GOT3 (cell line): ENCODE results near the gene C6orf89.
"Not testable (repeated sequence)": the region's sequence is repeated elsewhere in the genome, so short reads cannot be mapped to it uniquely, and the experiment has no call there.

Source experiments
- DNase-seq: peaks from one replicate; lab custom pipeline; 2025; ENCODE audit warnings: mixed read lengths; lab: John Stamatoyannopoulos, UW

C6orf89 gene

DNA sequence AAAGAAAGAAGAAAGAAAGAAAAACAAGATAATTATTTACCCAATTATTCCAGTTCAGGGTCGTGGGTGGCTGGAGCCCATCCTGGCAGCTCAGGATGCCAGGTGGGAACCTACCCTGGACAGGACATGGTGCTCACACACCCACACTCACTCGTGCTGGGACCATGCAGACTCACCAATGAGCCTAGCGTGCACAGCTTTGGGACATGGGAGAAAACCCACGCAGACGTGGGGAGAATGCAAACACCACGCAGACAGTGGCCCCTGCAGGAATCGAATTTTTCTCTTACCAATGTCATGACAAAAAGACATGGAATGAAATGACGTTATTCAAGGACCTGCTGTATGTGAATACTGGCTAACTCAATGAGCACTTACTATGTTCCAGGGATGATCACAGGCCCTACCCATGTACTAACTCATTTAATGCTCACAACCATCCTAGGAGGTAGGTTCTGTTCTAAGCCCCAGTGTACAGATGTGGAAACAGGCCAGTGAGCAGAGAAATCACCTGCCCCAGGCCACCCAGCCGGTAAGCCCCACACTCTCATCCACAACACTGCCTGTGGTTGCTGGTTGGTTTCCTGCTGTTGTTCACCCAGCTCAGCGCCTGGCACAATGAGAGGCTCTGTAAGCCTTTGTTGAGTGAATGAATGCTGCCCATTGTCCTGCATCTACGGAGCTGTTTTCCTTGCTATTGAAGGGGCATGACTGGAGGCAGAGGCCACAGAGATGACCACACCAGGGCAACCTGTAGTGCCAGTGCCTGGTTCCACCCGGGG, 62.0 kb downstream of the C6orf89 start:
- no peak for DNase-seq

DNA sequence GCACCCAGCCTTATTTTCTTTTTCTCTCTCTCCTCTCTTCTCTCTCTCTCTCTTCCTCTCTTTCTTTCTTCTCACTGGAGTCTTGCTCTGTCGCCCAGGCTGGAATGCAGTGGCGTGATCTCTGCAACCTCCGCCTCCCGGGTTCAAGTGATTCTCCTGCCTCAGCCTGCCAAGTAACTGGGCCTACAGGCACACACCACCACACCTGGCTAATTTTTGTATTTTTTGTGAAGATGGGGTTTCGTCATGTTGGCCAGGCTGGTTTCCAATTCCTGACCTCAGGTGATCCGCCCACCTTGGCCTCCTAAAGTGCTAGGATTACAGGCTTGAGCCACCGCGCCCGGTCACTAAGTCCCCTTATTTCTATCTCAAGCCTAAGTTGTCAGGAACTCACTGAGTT, 63.3 kb downstream of the C6orf89 start:
- not testable (repeated sequence) for DNase-seq

DNA sequence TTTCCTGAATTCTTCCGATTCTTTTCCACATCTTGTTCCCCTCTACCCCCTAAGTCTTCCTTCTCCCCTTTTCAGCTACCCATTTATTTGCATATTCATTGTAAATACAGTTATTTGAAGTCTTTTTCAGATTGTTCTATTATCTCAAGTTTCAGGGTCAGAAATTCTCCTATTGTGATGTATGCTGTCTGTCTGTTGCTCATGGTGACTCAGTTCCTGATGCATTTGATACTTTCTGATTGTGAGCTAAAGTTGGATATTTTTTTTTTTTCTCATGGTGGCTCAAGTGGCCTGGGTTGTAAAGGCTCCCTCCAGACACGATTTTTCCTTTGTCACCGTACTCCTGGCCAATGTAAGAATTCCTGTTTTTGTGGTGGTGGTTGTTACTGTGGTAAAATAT, 63.9 kb downstream of the C6orf89 start:
- no peak for DNase-seq

DNA sequence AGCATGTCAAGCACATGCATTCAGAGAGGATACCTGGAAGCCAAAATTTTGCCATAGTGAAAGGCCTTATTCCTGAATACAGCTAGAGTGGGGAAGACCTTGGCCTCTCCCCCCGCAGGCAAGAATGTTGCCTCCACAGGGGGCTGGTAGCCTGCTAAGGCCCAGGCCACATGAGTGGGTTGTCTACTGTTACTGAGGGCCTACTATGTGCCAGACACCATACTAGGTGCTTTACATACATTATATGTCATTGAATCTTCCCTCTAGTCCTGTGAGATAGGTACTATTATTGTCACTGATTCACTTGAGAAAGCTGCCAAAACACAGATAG, 68.1 kb downstream of the C6orf89 start:
- no peak for DNase-seq

DNA sequence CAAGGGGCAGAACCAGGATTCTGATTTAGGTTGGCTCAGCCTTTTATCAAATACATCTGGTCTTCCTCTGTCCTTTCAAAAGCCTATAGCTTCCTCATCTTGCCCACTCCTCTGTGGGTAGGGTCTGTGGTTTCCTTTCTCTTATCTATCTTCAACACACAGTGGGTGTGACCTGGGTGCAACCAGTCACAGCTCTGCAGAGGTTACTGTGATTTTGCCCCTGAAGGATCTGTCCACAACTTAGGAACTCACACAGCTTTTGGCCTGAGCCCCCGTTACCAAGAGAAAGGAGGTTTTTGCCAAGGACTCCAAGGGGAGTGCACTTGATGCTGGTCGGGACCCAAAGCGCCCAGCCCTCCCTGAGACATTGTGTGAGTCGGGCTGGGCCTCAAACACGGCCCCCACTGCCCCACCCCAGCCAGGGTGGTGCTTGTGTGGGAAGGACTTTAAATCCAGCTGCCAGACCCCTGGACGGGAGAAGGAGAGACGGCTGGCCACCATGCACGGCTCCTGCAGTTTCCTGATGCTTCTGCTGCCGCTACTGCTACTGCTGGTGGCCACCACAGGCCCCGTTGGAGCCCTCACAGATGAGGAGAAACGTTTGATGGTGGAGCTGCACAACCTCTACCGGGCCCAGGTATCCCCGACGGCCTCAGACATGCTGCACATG, 68.6 kb downstream of the C6orf89 start, which contains the start of gene PI16:
Gene PI16, plus strand, starts transcription at position 477 of the 670 bp plus-strand sequence. Its CDS starts 23 bp downstream, at position 500.
- DNase-seq = no peak

DNA sequence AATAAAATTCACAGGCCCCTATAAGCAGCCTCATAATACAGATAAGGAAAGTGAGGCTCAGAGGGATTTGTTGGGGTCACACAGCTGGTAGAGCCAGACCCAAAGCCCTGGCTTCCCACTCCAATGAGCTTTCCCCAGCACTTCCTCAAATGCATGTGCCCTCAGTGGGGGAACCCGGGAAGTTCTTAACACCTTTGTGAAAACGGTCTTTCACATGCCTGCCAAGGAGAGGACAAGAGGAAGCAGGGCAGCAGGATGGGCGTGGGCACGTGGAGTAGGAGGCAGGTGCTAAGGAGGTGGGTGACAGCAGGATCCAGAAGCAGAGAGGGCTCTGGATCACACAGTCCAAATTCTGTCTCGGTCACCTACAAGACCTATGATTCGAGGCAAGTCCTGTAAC, 69.4 kb downstream of the C6orf89 start:
- no peak for DNase-seq

DNA sequence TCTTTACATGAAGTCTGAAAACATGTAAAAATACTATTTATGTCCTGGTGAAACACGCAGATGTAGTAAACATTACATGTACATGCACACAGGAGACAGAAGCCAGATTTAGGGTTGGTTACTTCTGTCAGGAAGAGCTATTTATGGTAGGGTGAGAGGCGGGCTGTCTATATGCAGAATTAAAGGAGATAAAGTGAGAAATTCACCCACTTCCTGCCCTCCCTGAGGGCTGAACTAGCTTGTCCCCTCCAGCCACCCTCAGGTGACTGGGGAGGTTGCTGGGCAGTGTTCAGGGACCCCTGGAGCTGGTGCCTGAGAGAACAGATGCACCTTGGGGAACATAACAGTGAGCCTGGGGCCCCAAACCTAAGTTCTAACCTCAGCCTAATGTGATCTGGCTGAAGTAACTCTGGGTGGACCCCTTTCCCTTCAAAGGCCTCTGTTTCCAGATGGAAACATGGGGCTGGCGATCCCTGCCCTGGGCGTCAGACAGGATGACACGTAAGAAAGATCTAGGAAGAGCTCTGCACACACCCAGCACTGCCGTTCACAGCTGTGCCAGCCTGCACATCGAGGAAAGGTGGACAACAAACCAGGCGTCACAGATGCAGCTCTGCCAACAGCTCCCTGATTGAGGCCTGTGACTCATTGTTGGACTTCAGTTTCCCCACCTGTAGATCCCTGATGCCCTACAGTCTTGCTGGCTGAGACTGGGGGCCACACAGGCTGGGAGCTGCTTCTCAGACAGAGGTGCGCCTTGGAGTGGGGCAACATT, 70.1 kb downstream of the C6orf89 start:
- DNase-seq = no peak

DNA sequence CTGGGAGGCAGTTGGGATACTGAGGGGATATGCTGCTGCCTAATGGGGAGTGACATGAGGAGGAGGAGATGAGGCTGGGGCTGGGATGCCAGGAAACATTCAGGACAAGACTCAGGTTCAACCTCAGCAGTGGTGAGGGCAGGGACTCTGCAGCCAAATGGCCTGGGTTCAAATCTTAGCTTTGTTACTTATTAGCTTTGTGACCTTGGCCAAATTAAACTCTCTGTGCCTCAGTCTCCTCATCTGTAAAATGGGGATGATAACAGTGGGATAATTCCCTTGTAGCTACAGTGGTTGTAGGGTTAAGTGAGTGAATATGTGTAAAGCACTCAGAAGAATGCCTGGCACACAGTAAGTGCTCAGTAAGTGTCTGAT, 70.7 kb downstream of the C6orf89 start:
- no peak for DNase-seq

DNA sequence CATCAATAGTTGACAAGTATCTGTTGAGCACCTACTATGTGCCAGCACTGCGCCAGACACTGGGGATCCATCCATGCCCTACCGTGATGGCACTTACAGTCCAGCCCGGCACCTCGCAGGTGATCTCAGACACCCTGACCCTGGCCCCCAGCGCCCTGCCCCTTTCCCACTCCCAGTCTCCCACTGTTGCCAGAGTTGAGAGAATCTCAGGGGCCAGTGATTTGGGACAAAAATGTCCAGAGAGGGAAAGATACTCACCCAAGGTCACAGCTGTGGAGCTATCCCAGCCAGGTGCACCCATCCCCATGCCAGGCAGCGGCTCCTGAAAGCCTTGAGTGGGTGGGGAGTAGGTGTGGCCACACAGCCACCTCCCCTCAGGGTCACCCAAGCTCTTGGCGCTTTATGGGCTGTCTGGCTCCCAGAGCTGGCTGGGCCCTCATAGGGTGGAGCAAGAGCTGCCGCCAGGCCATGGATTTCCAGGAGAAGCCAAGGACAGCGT, 72.1 kb downstream of the C6orf89 start:
- no peak for DNase-seq

DNA sequence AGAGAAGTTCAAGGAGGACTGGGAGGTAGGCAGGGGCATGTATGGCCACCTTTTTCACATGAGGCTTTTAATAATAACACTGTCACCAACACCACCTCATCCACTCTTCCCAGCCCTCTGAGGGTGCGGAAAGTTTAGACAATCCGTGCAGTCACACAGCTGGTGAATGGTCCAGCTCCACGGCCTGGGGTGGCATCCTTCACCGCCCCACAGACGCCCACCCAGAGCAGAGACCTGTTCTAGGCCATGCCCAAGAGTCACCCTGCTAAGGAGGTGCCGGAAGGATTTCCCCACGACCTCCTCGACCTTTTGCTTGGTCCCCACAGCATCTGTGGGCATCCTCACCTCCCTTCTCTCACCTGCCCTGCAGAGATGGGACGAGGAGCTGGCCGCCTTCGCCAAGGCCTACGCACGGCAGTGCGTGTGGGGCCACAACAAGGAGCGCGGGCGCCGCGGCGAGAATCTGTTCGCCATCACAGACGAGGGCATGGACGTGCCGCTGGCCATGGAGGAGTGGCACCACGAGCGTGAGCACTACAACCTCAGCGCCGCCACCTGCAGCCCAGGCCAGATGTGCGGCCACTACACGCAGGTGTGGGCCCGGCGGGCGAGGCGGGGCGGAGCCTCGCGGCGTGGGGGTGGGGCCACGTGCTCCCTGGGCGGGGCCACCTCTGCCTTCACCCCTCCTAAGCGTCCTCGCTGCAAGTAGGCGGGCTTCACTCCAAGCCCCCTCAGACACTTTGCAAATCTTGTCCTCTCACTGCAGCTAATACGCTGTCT, 73.2 kb downstream of the C6orf89 start:
- DNase-seq = no peak

DNA sequence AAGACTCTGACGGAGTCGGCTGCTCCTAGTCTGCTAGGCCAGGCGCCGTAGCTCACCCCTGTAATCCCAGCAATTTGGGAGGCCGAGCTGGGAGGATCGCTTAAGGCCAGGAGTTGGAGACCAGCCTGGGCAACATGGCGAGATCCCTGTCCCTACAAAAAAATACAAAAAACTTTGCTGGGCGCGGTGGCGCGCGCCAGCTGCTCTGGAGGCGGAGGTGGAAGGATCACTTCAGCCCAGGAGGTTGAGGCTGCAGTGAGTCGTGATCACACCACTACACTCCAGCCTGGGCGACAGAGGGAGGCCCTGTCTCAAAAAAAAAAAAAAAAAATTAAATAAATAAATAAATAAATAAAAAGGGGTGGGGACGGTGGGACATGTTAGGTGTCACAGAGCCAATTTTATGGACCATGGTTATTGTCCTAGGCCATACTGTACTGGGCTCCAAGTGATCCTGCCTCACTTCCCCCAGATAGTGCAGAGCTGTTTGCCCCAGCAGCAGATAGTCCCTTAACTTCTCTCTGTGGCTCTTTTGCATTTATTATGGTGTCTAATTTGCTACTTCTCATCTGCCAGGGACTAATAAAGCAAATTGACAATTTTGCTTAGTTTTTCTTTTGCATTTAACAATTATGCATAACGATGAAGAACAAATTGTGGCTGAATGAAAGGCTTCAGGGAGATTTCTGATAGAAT, 74.0 kb downstream of the C6orf89 start:
- no peak for DNase-seq

DNA sequence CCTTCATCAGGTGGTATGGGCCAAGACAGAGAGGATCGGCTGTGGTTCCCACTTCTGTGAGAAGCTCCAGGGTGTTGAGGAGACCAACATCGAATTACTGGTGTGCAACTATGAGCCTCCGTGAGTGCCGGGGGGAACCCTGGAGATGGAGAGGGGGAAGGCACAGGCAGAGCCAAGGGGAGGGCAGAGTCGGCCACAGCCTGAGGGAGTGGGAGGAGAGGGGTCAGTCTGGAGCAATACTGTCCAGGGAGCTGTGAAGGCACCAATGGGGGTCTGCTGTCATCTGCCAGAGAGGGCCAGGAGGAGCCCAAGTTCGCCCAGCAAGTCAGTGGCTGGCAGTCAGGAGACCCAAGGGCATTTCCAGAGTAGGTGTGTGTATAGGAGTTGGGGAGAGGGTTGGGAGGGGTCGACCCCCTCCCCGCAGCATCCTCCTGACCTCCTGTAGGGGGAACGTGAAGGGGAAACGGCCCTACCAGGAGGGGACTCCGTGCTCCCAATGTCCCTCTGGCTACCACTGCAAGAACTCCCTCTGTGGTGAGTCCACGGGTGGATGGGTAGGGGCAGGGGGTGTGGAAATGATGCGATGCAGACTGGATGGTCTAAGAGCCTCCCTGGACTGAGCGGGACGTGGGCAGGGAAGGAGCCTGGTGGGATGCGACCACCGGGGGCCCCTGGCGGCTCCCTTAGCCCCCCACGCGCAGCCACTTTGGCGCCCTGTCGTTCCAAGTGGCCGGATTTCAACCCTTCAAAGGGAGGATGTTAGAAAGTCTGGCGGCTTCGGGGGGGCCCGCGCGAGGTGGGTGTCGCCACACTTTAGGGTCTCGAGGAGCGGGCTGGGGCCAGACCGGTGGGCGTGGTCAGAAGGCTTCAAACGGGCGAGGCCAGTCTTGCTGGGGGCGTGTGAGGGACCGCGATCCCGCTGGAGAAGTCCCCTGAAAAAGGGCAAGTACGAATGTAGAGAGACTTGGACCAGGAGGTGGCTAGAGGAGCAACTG, 76.0 kb downstream of the C6orf89 start:
- DNase-seq = no peak

DNA sequence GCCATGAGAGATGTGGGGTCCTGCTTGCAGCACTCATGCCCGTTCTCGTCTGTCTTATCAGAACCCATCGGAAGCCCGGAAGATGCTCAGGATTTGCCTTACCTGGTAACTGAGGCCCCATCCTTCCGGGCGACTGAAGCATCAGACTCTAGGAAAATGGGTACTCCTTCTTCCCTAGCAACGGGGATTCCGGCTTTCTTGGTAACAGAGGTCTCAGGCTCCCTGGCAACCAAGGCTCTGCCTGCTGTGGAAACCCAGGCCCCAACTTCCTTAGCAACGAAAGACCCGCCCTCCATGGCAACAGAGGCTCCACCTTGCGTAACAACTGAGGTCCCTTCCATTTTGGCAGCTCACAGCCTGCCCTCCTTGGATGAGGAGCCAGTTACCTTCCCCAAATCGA, 77.1 kb downstream of the C6orf89 start:
- no peak for DNase-seq

DNA sequence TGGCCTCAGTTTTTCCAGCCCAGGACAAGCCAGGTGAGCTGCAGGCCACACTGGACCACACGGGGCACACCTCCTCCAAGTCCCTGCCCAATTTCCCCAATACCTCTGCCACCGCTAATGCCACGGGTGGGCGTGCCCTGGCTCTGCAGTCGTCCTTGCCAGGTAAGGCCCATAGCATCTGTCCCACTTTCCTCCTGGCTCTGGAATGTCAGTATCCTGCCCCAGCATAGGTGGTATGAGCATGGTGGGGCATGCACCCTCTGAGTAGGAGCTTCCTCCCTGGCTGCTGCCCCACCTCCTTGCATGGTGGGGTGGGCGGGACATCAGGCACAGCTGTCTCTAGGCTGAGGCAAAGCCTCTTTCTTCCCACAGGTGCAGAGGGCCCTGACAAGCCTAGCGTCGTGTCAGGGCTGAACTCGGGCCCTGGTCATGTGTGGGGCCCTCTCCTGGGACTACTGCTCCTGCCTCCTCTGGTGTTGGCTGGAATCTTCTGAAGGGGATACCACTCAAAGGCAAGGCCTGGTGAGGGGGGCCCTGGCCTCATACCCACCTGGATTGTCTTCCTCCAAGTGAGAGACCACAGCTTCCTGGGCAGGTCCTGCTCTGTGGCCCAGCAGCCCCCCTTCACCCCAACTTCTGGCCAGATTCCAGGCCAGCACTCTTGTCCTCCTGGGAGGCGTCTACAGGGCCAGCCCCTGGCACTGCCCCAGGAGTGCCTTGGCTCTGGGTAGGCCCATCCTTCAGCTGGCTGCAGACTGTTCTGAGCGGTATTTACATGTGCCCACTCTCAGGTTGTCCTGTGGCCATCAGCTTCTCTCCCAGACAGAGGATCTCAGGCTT, 77.9 kb downstream of the C6orf89 start:
- DNase-seq = no peak

DNA sequence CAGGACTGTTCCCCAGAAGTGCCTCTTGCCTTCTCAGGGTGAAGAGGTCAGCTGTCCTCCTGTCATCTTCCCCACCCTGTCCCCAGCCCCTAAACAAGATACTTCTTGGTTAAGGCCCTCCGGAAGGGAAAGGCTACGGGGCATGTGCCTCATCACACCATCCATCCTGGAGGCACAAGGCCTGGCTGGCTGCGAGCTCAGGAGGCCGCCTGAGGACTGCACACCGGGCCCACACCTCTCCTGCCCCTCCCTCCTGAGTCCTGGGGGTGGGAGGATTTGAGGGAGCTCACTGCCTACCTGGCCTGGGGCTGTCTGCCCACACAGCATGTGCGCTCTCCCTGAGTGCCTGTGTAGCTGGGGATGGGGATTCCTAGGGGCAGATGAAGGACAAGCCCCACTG, 78.6 kb downstream of the C6orf89 start:
- no peak for DNase-seq

DNA sequence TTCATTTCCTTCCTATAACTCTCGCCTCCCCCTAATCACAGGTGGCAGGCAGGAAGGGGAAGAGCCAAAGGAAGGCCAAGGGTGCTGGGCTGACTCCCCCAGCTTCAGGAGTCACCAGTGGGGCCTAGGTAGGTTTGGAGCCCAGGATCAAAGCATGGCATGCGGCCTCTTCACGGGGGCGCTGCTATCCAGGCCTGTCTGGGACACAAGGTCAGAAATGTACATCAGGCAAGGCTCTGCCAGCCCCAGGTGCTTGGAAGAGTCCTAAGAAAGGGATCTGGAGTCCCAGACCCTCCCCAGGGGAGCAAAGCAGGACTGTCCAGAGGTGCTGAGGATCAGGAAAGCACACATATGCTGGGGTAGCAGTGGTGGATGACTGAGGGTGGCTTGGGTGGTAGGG, 79.2 kb downstream of the C6orf89 start:
- DNase-seq = no peak

DNA sequence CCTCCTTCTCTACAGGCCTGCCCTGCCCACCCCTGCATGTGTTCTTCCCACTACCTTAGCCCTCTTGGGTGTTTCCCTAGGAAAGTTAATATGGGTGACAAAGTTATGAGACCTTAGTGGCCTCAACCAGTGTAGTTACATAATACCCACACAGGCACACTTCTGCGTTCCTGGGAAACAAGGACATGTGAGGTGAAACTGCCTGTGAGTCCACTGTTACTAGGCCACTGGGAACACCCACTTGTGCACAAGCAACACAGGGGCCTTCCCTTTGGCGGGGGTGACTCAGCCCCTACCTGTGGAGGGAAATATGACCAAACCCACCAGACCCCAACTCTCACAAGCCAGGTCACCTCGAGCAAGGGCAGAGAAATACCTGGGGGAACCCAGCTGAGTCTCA, 81.5 kb downstream of the C6orf89 start:
- no peak for DNase-seq

DNA sequence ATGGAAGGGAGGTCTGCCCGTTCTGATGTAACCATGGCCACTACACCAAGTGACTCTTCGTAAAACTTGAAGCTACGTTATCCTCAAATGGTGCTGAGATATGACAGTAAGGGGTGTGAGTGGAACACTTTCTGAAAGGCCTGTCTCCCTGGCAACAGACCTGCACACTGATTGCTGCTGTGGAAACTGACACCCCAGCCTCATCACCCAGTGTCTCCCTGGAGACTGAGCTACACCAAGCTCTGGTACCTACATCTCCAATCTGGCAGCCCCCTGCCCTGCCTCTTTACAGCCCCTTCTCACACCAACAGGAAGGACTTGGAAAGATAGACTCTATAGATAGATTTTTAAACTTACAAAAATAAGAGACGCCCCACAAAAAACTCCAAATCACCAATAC, 82.0 kb downstream of the C6orf89 start:
- DNase-seq = no peak

DNA sequence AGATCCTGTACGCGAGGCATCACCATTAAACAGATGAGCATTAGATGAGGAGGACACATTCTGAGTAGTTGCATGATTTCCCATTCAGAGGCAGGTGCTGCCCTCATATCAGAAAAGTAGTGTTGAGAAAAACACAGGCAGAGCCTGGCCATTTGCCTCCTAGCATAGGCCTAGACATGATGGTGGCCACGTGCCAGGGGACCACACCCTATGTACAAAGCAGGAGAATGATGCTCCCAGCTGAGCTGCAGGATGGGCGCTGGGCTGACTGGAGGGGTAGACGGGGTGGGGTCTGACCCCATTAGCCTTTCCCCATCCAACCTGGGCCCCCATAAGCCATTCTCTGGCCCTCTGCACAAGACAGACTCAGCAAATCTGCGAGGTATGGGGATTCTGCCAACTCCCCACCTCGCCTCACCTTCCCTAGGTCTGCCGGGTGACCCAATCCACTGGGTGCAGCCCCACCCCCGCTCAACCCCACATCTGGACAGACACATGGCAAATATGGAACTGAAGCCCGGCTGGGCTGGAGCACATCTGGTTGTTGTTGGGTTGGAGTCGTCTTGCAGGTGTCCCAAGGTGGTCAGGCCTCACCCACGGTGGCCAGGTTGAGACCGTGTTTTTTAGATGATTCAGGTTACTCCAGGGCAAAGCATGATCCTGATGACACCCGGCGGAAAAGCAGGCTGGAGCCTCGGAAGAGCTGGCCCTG, 82.7 kb downstream of the C6orf89 start:
- DNase-seq = no peak
